HEK293 (cell line): Measurements from ENCODE around the gene TPGS1.

ENCODE experiments used
- CTCF ChIA-PET: fragments of 350-600 bp; formaldehyde crosslinking; extraction: SDS; loops from one replicate; lab custom pipeline; 2021; ENCODE audit warnings: antibody characterized with exemption; lab: Yijun Ruan, JAX
- POLR2A ChIA-PET: fragments of 300-600 bp; formaldehyde crosslinking; extraction: SDS; loops from one replicate; lab custom pipeline; 2020; ENCODE audit warnings: antibody characterized with exemption, inconsistent platforms; lab: Yijun Ruan, JAX
- H3K27ac ChIP-seq: fragments of 200-500 bp; sonication (Bioruptor generic); 2 replicates; pipeline ENCODE4 v1.5.1; 2014; ENCODE audit warnings: low read depth, low read length, control low read depth, inconsistent platforms; ENCODE audit errors: extremely low read depth
- H3K36me3 ChIP-seq, 2 experiments: fragments of 200-500 bp in 1 of 2; sonication (Bioruptor generic) in 1 of 2; 1 replicate in 1 of 2; 2 replicates in 1 of 2; pipeline ENCODE4 v1.5.1; 2014 to 2017; ENCODE audit warnings: inconsistent platforms in 2 of 2, low read length in 2 of 2; ENCODE audit not compliant: control insufficient read depth in 2 of 2, insufficient read depth in 1 of 2
- H3K4me1 ChIP-seq: fragments of 200-500 bp; sonication (Bioruptor generic); 2 replicates; pipeline ENCODE4 v1.5.1; 2014; ENCODE audit warnings: mild to moderate bottlenecking, low read length, inconsistent platforms; ENCODE audit not compliant: control insufficient read depth, insufficient read depth
- H3K4me3 ChIP-seq: 2 replicates; pipeline ENCODE4 v1.5.1; 2011; ENCODE audit warnings: low read depth, mild to moderate bottlenecking, control low read depth, low read length, moderate library complexity
- H3K9me3 ChIP-seq: fragments of 200-500 bp; sonication (Bioruptor generic); 2 replicates; pipeline ENCODE4 v1.5.1; 2014; ENCODE audit warnings: low read depth, low read length, inconsistent platforms; ENCODE audit not compliant: control insufficient read depth, insufficient read depth
- GFI1B ChIP-seq: fragments of 450-650 bp; formaldehyde crosslinking; IDR thresholded peaks from 2 replicates; pipeline ENCODE4 v1.5.1; 2016; ENCODE audit warnings: missing biosample characterization, missing genetic modification characterization
- GLI2 ChIP-seq: fragments of 450-650 bp; formaldehyde crosslinking; IDR thresholded peaks from 2 replicates; pipeline ENCODE4; 2017; ENCODE audit warnings: missing biosample characterization, missing genetic modification characterization, low read depth, borderline replicate concordance
- INSM2 ChIP-seq: fragments of 450-650 bp; formaldehyde crosslinking; IDR thresholded peaks from 2 replicates; pipeline ENCODE4 v1.5.1; 2016; ENCODE audit warnings: missing biosample characterization, missing genetic modification characterization
- KLF9 ChIP-seq: fragments of 450-650 bp; formaldehyde crosslinking; IDR thresholded peaks from 2 replicates; pipeline ENCODE4 v1.5.1; 2016; ENCODE audit warnings: missing biosample characterization, missing genetic modification characterization, low read depth
- MZF1 ChIP-seq: fragments of 450-650 bp; formaldehyde crosslinking; IDR thresholded peaks from 2 replicates; pipeline ENCODE4 v1.5.1; 2017; ENCODE audit warnings: missing biosample characterization, missing genetic modification characterization, borderline replicate concordance
- OVOL3 ChIP-seq: fragments of 450-650 bp; formaldehyde crosslinking; IDR thresholded peaks from 2 replicates; pipeline ENCODE4 v1.5.1; 2016; ENCODE audit warnings: missing biosample characterization, missing genetic modification characterization
- SALL2 ChIP-seq: fragments of 450-650 bp; formaldehyde crosslinking; IDR thresholded peaks from 2 replicates; pipeline ENCODE4 v1.5.0; 2017; ENCODE audit warnings: missing biosample characterization, mild to moderate bottlenecking, missing genetic modification characterization, borderline replicate concordance
- SETDB1 ChIP-seq: IDR thresholded peaks from one replicate; pipeline ENCODE4 v1.6.1; 2017; ENCODE audit warnings: mild to moderate bottlenecking, low read length, moderate library complexity, mixed read lengths; ENCODE audit not compliant: insufficient read length
- ZBTB44 ChIP-seq: fragments of 450-650 bp; IDR thresholded peaks from 2 replicates; pipeline ENCODE4 v1.5.1; 2018; ENCODE audit warnings: missing biosample characterization, mild to moderate bottlenecking, missing genetic modification characterization
- ZBTB49 ChIP-seq: fragments of 450-650 bp; formaldehyde crosslinking; IDR thresholded peaks from 2 replicates; pipeline ENCODE4 v1.5.1; 2016; ENCODE audit warnings: missing biosample characterization, missing genetic modification characterization, low read depth
- ZFP3 ChIP-seq: fragments of 450-650 bp; formaldehyde crosslinking; IDR thresholded peaks from 2 replicates; pipeline ENCODE4 v1.5.1; 2016; ENCODE audit warnings: low read depth, missing biosample characterization, missing genetic modification characterization
- ZNF155 ChIP-seq: fragments of 450-650 bp; formaldehyde crosslinking; IDR thresholded peaks from 2 replicates; pipeline ENCODE4 v1.5.1; 2016; ENCODE audit warnings: missing biosample characterization, missing genetic modification characterization
- ZNF223 ChIP-seq: fragments of 450-650 bp; formaldehyde crosslinking; IDR thresholded peaks from 2 replicates; pipeline ENCODE4 v1.5.1; 2016; ENCODE audit warnings: missing biosample characterization, missing genetic modification characterization
- ZNF23 ChIP-seq: fragments of 450-650 bp; formaldehyde crosslinking; IDR thresholded peaks from 2 replicates; pipeline ENCODE4 v1.5.1; 2016; ENCODE audit warnings: missing biosample characterization, missing genetic modification characterization, borderline replicate concordance
- ZNF280C ChIP-seq: fragments of 450-650 bp; formaldehyde crosslinking; IDR thresholded peaks from 2 replicates; pipeline ENCODE4 v1.5.1; 2016; ENCODE audit warnings: missing biosample characterization, missing genetic modification characterization
- ZNF354C ChIP-seq: fragments of 450-650 bp; formaldehyde crosslinking; IDR thresholded peaks from 2 replicates; pipeline ENCODE4 v1.5.1; 2016; ENCODE audit warnings: missing biosample characterization, missing genetic modification characterization, low read depth, borderline replicate concordance
- ZNF48 ChIP-seq: fragments of 450-650 bp; formaldehyde crosslinking; IDR thresholded peaks from 2 replicates; pipeline ENCODE4 v1.5.1; 2016; ENCODE audit warnings: missing biosample characterization, missing genetic modification characterization
- ZNF518A ChIP-seq: fragments of 450-650 bp; formaldehyde crosslinking; conservative IDR thresholded peaks from 2 replicates; pipeline ENCODE4 v1.5.1; 2016; ENCODE audit warnings: low read depth, missing biosample characterization, missing genetic modification characterization
- ZNF623 ChIP-seq: fragments of 450-650 bp; formaldehyde crosslinking; IDR thresholded peaks from 2 replicates; pipeline ENCODE4 v1.5.1; 2016; ENCODE audit warnings: missing biosample characterization, missing genetic modification characterization
- ZNF692 ChIP-seq: fragments of 450-650 bp; formaldehyde crosslinking; IDR thresholded peaks from 2 replicates; pipeline ENCODE4 v1.5.1; 2016; ENCODE audit warnings: missing biosample characterization, missing genetic modification characterization
- ZNF701 ChIP-seq: fragments of 450-650 bp; formaldehyde crosslinking; IDR thresholded peaks from 2 replicates; pipeline ENCODE4 v1.5.1; 2016; ENCODE audit warnings: missing biosample characterization, missing genetic modification characterization

The TPGS1 gene

GRCh38 chr19:558770-559439 lies 51.6 kb downstream of the TPGS1 start (continued):
- no peak for TF ChIP-seq ZNF280C (tag by site-specific recombination)
- no peak for TF ChIP-seq GFI1B (tag by site-specific recombination)
- TF ChIP-seq MZF1 (tag by site-specific recombination), result no peak
- no peak for TF ChIP-seq GLI2 (tag by site-specific recombination)
- no peak for TF ChIP-seq ZNF354C (tag by site-specific recombination)
- TF ChIP-seq KLF9 (tag by site-specific recombination), result no peak
- no peak for TF ChIP-seq ZFP3 (tag by site-specific recombination)

GRCh38 chr19:560121-560520 lies 52.8 kb downstream of the TPGS1 start:
- 0 out of 2 replicates have a peak, but pooled peaks cover 3% of the 10 kb centered on the region for H3K4me1 ChIP-seq
- ChIA-PET POLR2A (no interaction called here), CTCF (interaction anchor here (0.5 kb wide), 1 partner anchor 25 kb away, joined by 3 read pairs; no protein-coding TSS in a partner anchor)
- no peak overlapping the region for H3K27ac ChIP-seq
- H3K4me3 ChIP-seq, result no peak overlapping the region
- no peaks in the 10 kb centered on the region for H3K36me3 ChIP-seq
- no peaks in the 10 kb centered on the region for H3K9me3 ChIP-seq
- TF ChIP-seq ZNF701 (tag by site-specific recombination) (no peak), SALL2 (tag by site-specific recombination) (no peak), ZNF155 (no peak), ZBTB49 (no peak), ZBTB44 (tag by site-specific recombination) (no peak), INSM2 (tag by site-specific recombination) (no peak), ZNF48 (tag by site-specific recombination) (no peak), OVOL3 (tag by site-specific recombination) (no peak), ZNF223 (tag by site-specific recombination) (no peak), ZNF518A (no peak), SETDB1 (no peak), ZNF692 (tag by site-specific recombination) (no peak), ZNF23 (tag by site-specific recombination) (no peak), ZNF623 (tag by site-specific recombination) (no peak)
